Keratinocyte (primary cell): ENCODE results near the gene PRPF39.

Experiments used
- CTCF ChIP-seq, 3 experiments: IDR thresholded peaks in 1 of 3; conservative IDR thresholded peaks in 1 of 3; optimal IDR thresholded peaks in 1 of 3; 2 replicates in 2 of 3; 3 replicates in 1 of 3; pipeline versions ENCODE3 to v1.5.1; 2011; ENCODE audit warnings: low read length in 3 of 3, mild to moderate bottlenecking in 3 of 3, moderate library complexity in 2 of 3, control low read depth in 1 of 3, inconsistent platforms in 1 of 3; ENCODE audit not compliant: insufficient read depth in 2 of 3; ENCODE audit errors: extremely low read depth in 1 of 3
- EZH2 ChIP-seq: IDR thresholded peaks from one replicate; pipeline ENCODE4 v1.6.1; 2012; ENCODE audit warnings: inconsistent platforms, mild to moderate bottlenecking, low read length, moderate library complexity

DNA sequence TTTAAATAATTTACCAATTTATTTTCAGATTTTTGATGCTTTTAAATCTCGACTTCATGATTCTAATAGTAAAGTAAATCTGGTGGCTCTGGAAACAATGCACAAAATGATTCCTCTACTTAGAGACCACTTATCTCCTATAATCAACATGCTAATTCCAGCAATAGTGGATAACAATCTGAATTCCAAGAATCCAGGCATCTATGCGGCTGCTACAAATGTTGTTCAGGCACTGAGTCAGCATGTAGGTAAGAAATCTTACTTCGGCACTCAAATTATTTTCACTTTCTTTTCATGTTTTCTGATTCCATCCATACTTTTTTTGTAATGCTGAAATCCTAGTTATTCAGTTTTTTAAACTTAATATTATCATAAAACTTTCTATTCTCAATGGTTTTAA lies 15.5 kb upstream of the PRPF39 start:
- no peak for TF ChIP-seq CTCF (optimal IDR thresholded peaks at IDR 0.05 in 1 of 3, IDR thresholded peaks at IDR 0.05 in 1 of 3, conservative IDR thresholded peaks at IDR 0.05 in 1 of 3; ENCODE audit: extremely low read depth in 1 of 3, insufficient read depth in 2 of 3, low read length in 3 of 3)
- no peak for TF ChIP-seq EZH2
